Heart left ventricle (tissue), 16 donors: ENCODE data around the gene CDK6. TPM values are rescaled to one million over a fixed set of nuclear protein-coding genes. Genes with fewer than 3 reads are reported as not detected.

ENCODE experiments used
- ATAC-seq, 4 donors: fragments of 200-7000 bp; cut with Tn5 transposase; one replicate each; pipeline ENCODE4 v1.9.1; 2020 to 2022; ENCODE audit warnings: moderate library complexity in 4 of 4, mild to moderate bottlenecking in 3 of 4, moderate number of reproducible peaks in 1 of 4
- DNase-seq, 5 donors: peaks; one replicate each; pipeline ENCODE4 v3.0.0-alpha.2; 2020
- H3K27ac ChIP-seq, 12 donors: fragments of 200-600 bp; sonication (generic) in 4 of 12; one replicate each; pipeline versions ENCODE4 v1.5.0 to v1.8.0; 2016 to 2022; ENCODE audit warnings: mild to moderate bottlenecking in 2 of 12
- H3K27me3 ChIP-seq, 9 donors: fragments of 200-600 bp; sonication (generic) in 2 of 9; one replicate each; pipeline versions ENCODE4 v1.5.1 to v1.8.0; 2016 to 2022; ENCODE audit warnings: mild to moderate bottlenecking in 3 of 9
- H3K36me3 ChIP-seq, 9 donors: fragments of 200-600 bp; sonication (generic) in 2 of 9; one replicate each; pipeline versions ENCODE4 v1.5.0 to v1.8.0; 2018 to 2022; ENCODE audit warnings: mild to moderate bottlenecking in 2 of 9
- H3K4me1 ChIP-seq, 12 donors: fragments of 200-600 bp; sonication (generic) in 4 of 12; one replicate each; pipeline versions ENCODE4 v1.5.0 to v1.8.0; 2016 to 2022; ENCODE audit warnings: mild to moderate bottlenecking in 3 of 12
- H3K4me3 ChIP-seq, 12 donors: fragments of 200-600 bp; sonication (generic) in 4 of 12; one replicate each; pipeline versions ENCODE4 v1.5.0 to v1.8.0; 2017 to 2022; ENCODE audit warnings: mild to moderate bottlenecking in 9 of 12, moderate library complexity in 4 of 12
- H3K9me3 ChIP-seq, 12 donors: fragments of 200-600 bp; sonication (generic) in 4 of 12; one replicate each; pipeline versions ENCODE4 v1.5.0 to v1.8.0; 2016 to 2022; ENCODE audit warnings: mild to moderate bottlenecking in 1 of 12
- CTCF ChIP-seq, 12 donors: fragments of 200-600 bp; sonication (generic) in 4 of 12; IDR thresholded peaks; one replicate each; pipeline versions ENCODE4 v1.5.0 to v1.8.0; 2018 to 2022; ENCODE audit warnings: antibody characterized with exemption in 12 of 12, mild to moderate bottlenecking in 5 of 12
- POLR2A ChIP-seq, 2 donors: fragments of 450-650 bp; IDR thresholded peaks; one replicate each; pipeline ENCODE4 v1.6.1; 2017; ENCODE audit warnings: antibody characterized with exemption in 2 of 2, mild to moderate bottlenecking in 2 of 2, moderate library complexity in 2 of 2
- WGBS, 4 donors: extraction: QIAGEN DNeasy Blood & Tissue Kit in 2 of 4; methylation state at CpG; one replicate each; pipeline versions ENCODE4 v1.1.5 to v1.1.7; 2013 to 2018; 5-methylcytosine and 5-hydroxymethylcytosine counted together
- intact Hi-C, 10 donors: fragments of 100-400 bp; cut with DNase I; formaldehyde crosslinking; loops; one replicate each; pipeline versions ENCODE4 v1.11.1 to v1.14.2; 2022
- polyA plus RNA-seq, 2 donors: library from polyadenylated mRNA; stranded (reverse); fragments of 200-250 nt; gene quantifications; one replicate each; pipeline ENCODE4 v1.2.3, GENCODE V29; 2013
- total RNA-seq, 9 donors: library from RNA; depleted of rRNA in 2 of 9; stranded (reverse); fragments of >200 nt in 2 of 9; fragmentation: NEBNext Ultra II Directional in 3 of 9; extraction: Animal tissue kit (Norgen Biotek cat#: 25700) in 3 of 9; gene quantifications; one replicate each; pipeline versions ENCODE4 v1.1.0 to v1.2.4, GENCODE V29; 2016 to 2023
- donor health status: ischemic (EF 13 %, LVEDD 7.1; RV severe dilation, severe dysfunction).
- donor health status: healthy with polysubstance abuse.
- donor health status: DM: no; HTN: yes; CAD: no.
- donor health status: DM: no; HTN: no; CAD: no.
- donor health status: ischemic (EF 25% LVEDD 6.9; RV normal size, moderate dysfunction).
- donor health status: ischemic (EF 25% LVEDD 5.7; RV mildly dilated, moderate dysfunction).
- donor health status: healthy.
- donor health status: DM: yes; HTN: yes; CAD: no.
- donor health status: ischemic (EF 35%, LVEDD 5.7; RV mildly dilated, moderate dysfunction).
- donor health status: nonischemic (EF 11% LVEDD 7.7; RV severe dilation, severe dysfunction).
- donor health status: DM: yes; HTN: yes; CAD: no.
- donor health status: PGD.
- donor health status: ischemic (EF 29% LVEDD 5.4; RV normal size, mild dysfunction).
- donor health status: nonischemic (EF 23%, LVEDD 6.1; RV moderate dilation, normal function).

The CDK6 gene
- total and polyA plus RNA-seq, 11 donors, result 2.2 to 40.5 (median 18.7) TPM

GRCh38 chr7:92657391-92657790 lies 179.0 kb downstream of the CDK6 start:
- 80 to 92% (median 89%) methylated on average over 1 of the region's 1 CpG for WGBS, 4 donors
- H3K4me1 ChIP-seq, result peaks cover 0 to 7% (median 0%) of the 10 kb centered on the region in 12 donors
- H3K27ac ChIP-seq, result no peak overlapping the region
- H3K36me3 ChIP-seq, result peaks cover 0 to 7% (median 0%) of the 10 kb centered on the region in 9 donors
- no peak overlapping the region for H3K4me3 ChIP-seq
- intact Hi-C loops, result no loop called here
- TF ChIP-seq CTCF (IDR thresholded peaks at IDR 0.05) (no peak), POLR2A (IDR thresholded peaks at IDR 0.05) (no peak)
- DNase-seq (no peak), ATAC-seq (no peak)
- H3K9me3 ChIP-seq, result no peaks in the 10 kb centered on the region
- no peaks in the 10 kb centered on the region for H3K27me3 ChIP-seq

GRCh38 chr7:92656121-92656520 lies 180.3 kb downstream of the CDK6 start:
- intact Hi-C loops, result no loop called here
- WGBS, 4 donors, result 94 to 97% (median 97%) methylated on average over 4 of the region's 4 CpGs
- ATAC-seq (no peak), DNase-seq (no peak)
- Histone ChIP-seq H3K4me1 (peaks cover 0 to 7% (median 0%) of the 10 kb centered on the region in 12 donors), H3K36me3 (peaks cover 0 to 7% (median 0%) of the 10 kb centered on the region in 9 donors), H3K27me3 (no peaks in the 10 kb centered on the region), H3K4me3 (no peak overlapping the region), H3K9me3 (no peaks in the 10 kb centered on the region), H3K27ac (no peak overlapping the region)
- TF ChIP-seq POLR2A (IDR thresholded peaks at IDR 0.05), result no peak
- no peak for TF ChIP-seq CTCF (IDR thresholded peaks at IDR 0.05)

GRCh38 chr7:92655346-92655884 lies 181.0 kb downstream of the CDK6 start:
- TF ChIP-seq CTCF (IDR thresholded peaks at IDR 0.05), result no peak
- TF ChIP-seq POLR2A (IDR thresholded peaks at IDR 0.05), result no peak
- no peak for DNase-seq
- ATAC-seq, result peak in 3 of 4 donors; percentile 41 to 48 (median 42)
- no peak overlapping the region for H3K4me3 ChIP-seq
- no peaks in the 10 kb centered on the region for H3K9me3 ChIP-seq
- no peak overlapping the region for H3K27ac ChIP-seq
- peaks cover 0 to 7% (median 0%) of the 10 kb centered on the region in 12 donors for H3K4me1 ChIP-seq
- H3K27me3 ChIP-seq, result no peaks in the 10 kb centered on the region
- intact Hi-C loops, result no loop called here
- WGBS, 4 donors, result 59 to 68% (median 64%) methylated on average over 1 of the region's 1 CpG
- peaks cover 0 to 5% (median 0%) of the 10 kb centered on the region in 9 donors for H3K36me3 ChIP-seq

GRCh38 chr7:92653136-92653535 lies 183.2 kb downstream of the CDK6 start:
- H3K27ac ChIP-seq, result no peak overlapping the region
- H3K9me3 ChIP-seq, result no peaks in the 10 kb centered on the region
- ATAC-seq, result no peak
- no peak for DNase-seq
- no peak for TF ChIP-seq POLR2A (IDR thresholded peaks at IDR 0.05)
- TF ChIP-seq CTCF (IDR thresholded peaks at IDR 0.05), result no peak
- no peaks in the 10 kb centered on the region for H3K27me3 ChIP-seq
- intact Hi-C loops, result no loop called here
- peaks cover 0 to 7% (median 0%) of the 10 kb centered on the region in 12 donors for H3K4me1 ChIP-seq
- H3K4me3 ChIP-seq, result no peak overlapping the region
- peaks cover 0 to 5% (median 0%) of the 10 kb centered on the region in 9 donors for H3K36me3 ChIP-seq
- 67 to 79% (median 76%) methylated on average over 4 of the region's 4 CpGs for WGBS, 4 donors
